Ovary (tissue), 9 donors: ENCODE results near the gene PGM5. TPM values are rescaled to one million over a fixed set of nuclear protein-coding genes. Genes with fewer than 3 reads are reported as not detected.

Experiments used
- DNase-seq, 5 donors: peaks; one replicate each; pipeline ENCODE4 v3.0.0-alpha.2; 2019 to 2020
- H3K27ac ChIP-seq, 2 donors: fragments of 200-600 bp; one replicate each; pipeline versions ENCODE4 v1.5.1 to v1.8.0; 2019 to 2022
- H3K27me3 ChIP-seq: fragments of 200-600 bp; one replicate; pipeline ENCODE4 v1.8.0; 2022
- H3K36me3 ChIP-seq: fragments of 200-600 bp; sonication (generic); one replicate; pipeline ENCODE4 v1.5.1; 2019
- H3K4me1 ChIP-seq: one replicate; pipeline ENCODE4 v1.8.1; 2013; ENCODE audit warnings: mild to moderate bottlenecking, moderate library complexity; ENCODE audit not compliant: insufficient read depth
- H3K4me3 ChIP-seq: fragments of 200-600 bp; sonication (generic); one replicate; pipeline ENCODE4 v1.5.1; 2017
- H3K9me3 ChIP-seq, 2 donors: fragments of 200-600 bp in 1 of 2; sonication (generic) in 1 of 2; one replicate each; pipeline versions ENCODE4 v1.5.1 to v1.8.1; 2013 to 2019; ENCODE audit warnings: mild to moderate bottlenecking in 1 of 2, moderate library complexity in 1 of 2
- CTCF ChIP-seq, 3 donors: fragments of 450-650 bp in 2 of 3; fragments of 200-600 bp in 1 of 3; IDR thresholded peaks; one replicate each; pipeline versions ENCODE4 v1.5.1 to v1.8.0; 2016 to 2022; ENCODE audit warnings: antibody characterized with exemption in 3 of 3, mild to moderate bottlenecking in 1 of 3
- EP300 ChIP-seq: sonication (generic); formaldehyde crosslinking; IDR thresholded peaks from one replicate; pipeline ENCODE4 v1.6.1; 2017; ENCODE audit warnings: antibody characterized with exemption
- POLR2A ChIP-seq: fragments of 450-650 bp; IDR thresholded peaks from one replicate; pipeline ENCODE4 v1.6.1; 2017; ENCODE audit warnings: antibody characterized with exemption, mild to moderate bottlenecking, moderate library complexity
- WGBS, 3 donors: extraction: QIAGEN DNeasy Blood & Tissue Kit in 1 of 3; methylation state at CpG; one replicate each; pipeline versions ENCODE4 v1.1.5 to v1.1.7; 2013 to 2017; 5-methylcytosine and 5-hydroxymethylcytosine counted together
- intact Hi-C, 4 donors: fragments of 100-400 bp; cut with DNase I; formaldehyde crosslinking; loops; one replicate each; pipeline versions ENCODE4 v1.11.0 to v1.15.1; 2022 to 2023
- polyA plus RNA-seq, 2 donors: library from polyadenylated mRNA; stranded (reverse); fragments of 200-250 nt in 1 of 2; fragments of 350-450 nt in 1 of 2; fragmentation: Illumina TruSeq in 1 of 2; extraction: RNeasy Lipid Tissue Mini Kit (QIAGEN cat#74804) in 1 of 2; gene quantifications; one replicate each; pipeline ENCODE4 v1.2.3, GENCODE V29; 2013 to 2014
- total RNA-seq, 7 donors: library from RNA; depleted of rRNA in 2 of 7; stranded (reverse); fragments of >200 nt in 2 of 7; fragmentation: NEBNext Ultra II Directional in 3 of 7; extraction: Animal tissue kit (Norgen Biotek cat#: 25700) in 3 of 7; gene quantifications; one replicate each; pipeline versions ENCODE4 v1.1.0 to v1.2.4, GENCODE V29; 2016 to 2023
- donor health status: DM: no; HTN: no; CAD: no; lungs with moderate emphysema.
- donor health status: DM: no; HTN: no; CAD: no.
- donor health status: Bipolar disorder and iron deficiency.
- donor health status: DM: yes; HTN: yes; CAD: no.
- donor health status: DM: no; HTN: no; CAD: no.
- donor health status: DM: yes; HTN: yes; CAD: no.

PGM5 gene
- total and polyA plus RNA-seq, 9 donors, result 16.2 to 124 (median 28.5) TPM

- H3K36me3 ChIP-seq, result no peaks in the 10 kb centered on the region
- no peak for TF ChIP-seq EP300
- DNase-seq, result no peak
- no peaks in the 10 kb centered on the region for H3K9me3 ChIP-seq
- WGBS, 3 donors, result 59 to 64% (median 61%) methylated on average over 2 of the region's 2 CpGs
- no peaks in the 10 kb centered on the region for H3K4me1 ChIP-seq
- H3K27ac ChIP-seq, result no peak overlapping the region
- H3K4me3 ChIP-seq, result no peak overlapping the region
- intact Hi-C loops, result no loop called here
- no peaks in the 10 kb centered on the region for H3K27me3 ChIP-seq
Measured at GRCh38 chr9:68447611-68448010, 91.2 kb downstream of the PGM5 start.

GRCh38 chr9:68454579-68455334 lies 98.3 kb downstream of the PGM5 start:
- intact Hi-C loops, result no loop called here
- H3K36me3 ChIP-seq, result no peaks in the 10 kb centered on the region
- H3K4me1 ChIP-seq, result peaks cover 2% of the 10 kb centered on the region
- H3K9me3 ChIP-seq, result no peaks in the 10 kb centered on the region
- H3K27me3 ChIP-seq, result no peaks in the 10 kb centered on the region
- no peak overlapping the region for H3K27ac ChIP-seq
- H3K4me3 ChIP-seq, result no peak overlapping the region
- WGBS, 3 donors, result 91 to 94% (median 94%) methylated on average over 13 of the region's 13 CpGs
- no peak for TF ChIP-seq POLR2A
- TF ChIP-seq CTCF (IDR thresholded peaks at IDR 0.05), result no peak
- no peak for TF ChIP-seq EP300
- no peak for DNase-seq

- TF ChIP-seq POLR2A (no peak), CTCF (IDR thresholded peaks at IDR 0.05) (no peak), EP300 (no peak)
- intact Hi-C loops, result no loop called here
- Histone ChIP-seq H3K36me3 (no peaks in the 10 kb centered on the region), H3K27ac (no peak overlapping the region), H3K27me3 (no peaks in the 10 kb centered on the region), H3K9me3 (no peaks in the 10 kb centered on the region), H3K4me1 (peaks cover 2% of the 10 kb centered on the region), H3K4me3 (no peak overlapping the region)
- WGBS, 3 donors, result 87 to 93% (median 91%) methylated on average over 2 of the region's 2 CpGs
- no peak for DNase-seq
Measured at GRCh38 chr9:68455451-68455850, 99.0 kb downstream of the PGM5 start.

- no peaks in the 10 kb centered on the region for H3K36me3 ChIP-seq
- peaks cover 6% of the 10 kb centered on the region for H3K4me1 ChIP-seq
- H3K27me3 ChIP-seq, result no peaks in the 10 kb centered on the region
- H3K27ac ChIP-seq, result no peak overlapping the region
- no peak overlapping the region for H3K4me3 ChIP-seq
- intact Hi-C loops, result no loop called here
- no peaks in the 10 kb centered on the region for H3K9me3 ChIP-seq
- 15 to 31% (median 22%) methylated on average over 1 of the region's 1 CpG for WGBS, 3 donors
- no peak for DNase-seq
- TF ChIP-seq CTCF (IDR thresholded peaks at IDR 0.05) (no peak), EP300 (no peak), POLR2A (no peak)
Measured at GRCh38 chr9:68457803-68458202, 101.4 kb downstream of the PGM5 start.

DNA sequence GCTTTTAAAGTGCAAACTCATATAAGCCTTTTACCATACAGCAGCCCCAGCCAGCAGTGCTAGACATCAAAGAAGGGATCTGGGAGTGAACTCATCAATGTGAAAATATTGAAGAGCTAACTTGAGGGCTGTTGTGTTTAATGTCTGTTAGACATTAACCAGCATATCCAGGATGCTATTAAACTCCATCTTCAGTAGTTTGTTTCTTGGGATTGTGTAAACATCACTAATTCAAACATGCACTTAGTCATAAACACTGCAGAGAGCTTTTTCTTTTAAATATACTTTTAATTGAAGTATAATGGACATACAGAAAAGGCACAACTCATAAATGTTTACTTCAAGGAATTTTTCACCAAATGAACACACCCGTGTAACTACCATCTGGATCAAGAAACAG lies 102.5 kb downstream of the PGM5 start:
- H3K4me1 ChIP-seq, result peaks cover 8% of the 10 kb centered on the region
- TF ChIP-seq POLR2A (no peak), EP300 (no peak), CTCF (IDR thresholded peaks at IDR 0.05) (no peak)
- intact Hi-C loops, result no loop called here
- no peak overlapping the region for H3K4me3 ChIP-seq
- no peak overlapping the region for H3K27ac ChIP-seq
- H3K27me3 ChIP-seq, result no peaks in the 10 kb centered on the region
- no peaks in the 10 kb centered on the region for H3K36me3 ChIP-seq
- no peak for DNase-seq
- no peaks in the 10 kb centered on the region for H3K9me3 ChIP-seq
- 97 to 98% (median 98%) methylated on average over 1 of the region's 1 CpG for WGBS, 3 donors
